ENCODE measurements around the gene AUTS2.

The AUTS2 gene

GRCh38 chr7:70414368-70414767, 816.1 kb downstream of the AUTS2 start:
- DNase-seq, result no peak

GRCh38 chr7:70415179-70415972, 817.1 kb downstream of the AUTS2 start:
- no peak for DNase-seq

GRCh38 chr7:70416347-70416985, 818.2 kb downstream of the AUTS2 start:
- peak; percentile 88 for DNase-seq

GRCh38 chr7:70416986-70417655, 818.8 kb downstream of the AUTS2 start:
- DNase-seq, result peak; percentile 71

GRCh38 chr7:70419526-70420380, 821.5 kb downstream of the AUTS2 start:
- no peak for DNase-seq

GRCh38 chr7:70420381-70420662, 822.0 kb downstream of the AUTS2 start:
- no peak for DNase-seq

- DNase-seq, result no peak
Measured at GRCh38 chr7:70421319-70421718, 823.0 kb downstream of the AUTS2 start.

- no peak for DNase-seq
Measured at GRCh38 chr7:70426249-70426880, 828.1 kb downstream of the AUTS2 start.

- no peak for DNase-seq
Measured at GRCh38 chr7:70432567-70433001, 834.3 kb downstream of the AUTS2 start.

GRCh38 chr7:70434376-70434775, 836.1 kb downstream of the AUTS2 start:
- DNase-seq, result peak; percentile 38

GRCh38 chr7:70434821-70435220, 836.5 kb downstream of the AUTS2 start:
- no peak for DNase-seq

GRCh38 chr7:70435634-70436033, 837.4 kb downstream of the AUTS2 start:
- no peak for DNase-seq

GRCh38 chr7:70436790-70437350, 838.6 kb downstream of the AUTS2 start:
- no peak for DNase-seq

- no peak for DNase-seq
Measured at GRCh38 chr7:70439651-70440050, 841.4 kb downstream of the AUTS2 start.

- DNase-seq, result peak; percentile 84
Measured at GRCh38 chr7:70446448-70447143, 848.3 kb downstream of the AUTS2 start.

GRCh38 chr7:70448312-70448906, 850.1 kb downstream of the AUTS2 start:
- DNase-seq, result no peak

GRCh38 chr7:70450731-70451130, 852.5 kb downstream of the AUTS2 start:
- no peak for DNase-seq

GRCh38 chr7:70455925-70456324, 857.6 kb downstream of the AUTS2 start:
- DNase-seq, result no peak

- no peak for DNase-seq
Measured at GRCh38 chr7:70456719-70457118, 858.4 kb downstream of the AUTS2 start.

- DNase-seq, result no peak
Measured at GRCh38 chr7:70457482-70457881, 859.2 kb downstream of the AUTS2 start.
